Glomerular endothelial cell (primary cell): ENCODE results near the gene DEF6. TPM values are rescaled to one million over a fixed set of nuclear protein-coding genes. Genes with fewer than 3 reads are reported as not detected.
"Not testable (repeated sequence)": the region's sequence is repeated elsewhere in the genome, so short reads cannot be mapped to it uniquely, and the experiment has no call there.

Experiments used
- DNase-seq: peaks from one replicate; pipeline ENCODE4 v3.0.0-alpha.2; 2011; ENCODE audit warnings: low read depth, low spot score; ENCODE audit errors: extremely low read depth
- total RNA-seq: library from RNA; depleted of rRNA; stranded (reverse); fragments of >200 nt; gene quantifications from 2 replicates; pipeline ENCODE4 v1.2.3, GENCODE V29; 2015

The DEF6 gene
- total RNA-seq, 1 donor from 2014 or later, result 3.4 TPM

GRCh38 chr6:35309611-35310264, 12.1 kb downstream of the DEF6 start:
- no peak for DNase-seq

GRCh38 chr6:35310265-35310831, 12.7 kb downstream of the DEF6 start:
- no peak for DNase-seq

- DNase-seq, result no peak
These were observed 13.9 kb downstream of the DEF6 start for GRCh38 chr6:35311390-35312075.

- no peak for DNase-seq
These were observed 14.6 kb downstream of the DEF6 start for GRCh38 chr6:35312076-35312800.

GRCh38 chr6:35312807-35313206, 15.2 kb downstream of the DEF6 start:
- DNase-seq, result no peak

GRCh38 chr6:35317483-35318195, 20.0 kb downstream of the DEF6 start:
- DNase-seq, result no peak

- DNase-seq, result no peak
These were observed 20.9 kb downstream of the DEF6 start for GRCh38 chr6:35318196-35319171.

GRCh38 chr6:35319346-35320030, 21.9 kb downstream of the DEF6 start:
- DNase-seq, result no peak

- no peak for DNase-seq
These were observed 22.4 kb downstream of the DEF6 start for GRCh38 chr6:35320031-35320410.

GRCh38 chr6:35321091-35321490, 23.5 kb downstream of the DEF6 start:
- DNase-seq, result no peak

- no peak for DNase-seq
These were observed 29.9 kb downstream of the DEF6 start for GRCh38 chr6:35327349-35328027.

GRCh38 chr6:35328108-35328723, 30.6 kb downstream of the DEF6 start:
- DNase-seq, result no peak

- DNase-seq, result not testable (repeated sequence)
These were observed 31.3 kb downstream of the DEF6 start for GRCh38 chr6:35328965-35329364.

GRCh38 chr6:35330541-35331119, 33.0 kb downstream of the DEF6 start:
- DNase-seq, result no peak

- not testable (repeated sequence) for DNase-seq
These were observed 34.7 kb downstream of the DEF6 start for GRCh38 chr6:35332074-35332887.

GRCh38 chr6:35341557-35341956, 43.9 kb downstream of the DEF6 start:
- no peak for DNase-seq
